ENCODE results near the gene COPG1.

Gene COPG1

GRCh38 chr3:129276385-129276784, 27.0 kb downstream of the COPG1 start:
- no peak overlapping the region for H2BK120ac ChIP-seq (ENCODE audit: low read depth, low read length)
- no peak overlapping the region for H3K27ac ChIP-seq (ENCODE audit: low read length, poor library complexity, severe bottlenecking)
- H3K23ac ChIP-seq (ENCODE audit: low read length in 2 of 2), result no peak overlapping the region
- H3K4me1 ChIP-seq (ENCODE audit: control insufficient read depth, insufficient read depth, low read depth, low read length), result peaks cover 2% of the 10 kb centered on the region
- no peak overlapping the region for H3K4me3 ChIP-seq (ENCODE audit: insufficient read depth in 1 of 2, low read depth in 1 of 2, low read length in 2 of 2)
- H2AK5ac ChIP-seq (ENCODE audit: low read length, severe bottlenecking), result no peak overlapping the region
- no peak overlapping the region for H2BK15ac ChIP-seq (ENCODE audit: low read depth, poor library complexity, severe bottlenecking)
- DNase-seq, result no peak
- no peaks in the 10 kb centered on the region for H3K9me3 ChIP-seq (ENCODE audit: control insufficient read depth, low read length)
- no peak overlapping the region for H2BK5ac ChIP-seq (ENCODE audit: low read depth, low read length, poor library complexity, severe bottlenecking)
- no peak overlapping the region for H3K14ac ChIP-seq (ENCODE audit: low read length in 2 of 2)
- no peak overlapping the region for H4K91ac ChIP-seq (ENCODE audit: low read length)
- no peak overlapping the region for H3K9ac ChIP-seq (ENCODE audit: low read length)
- no peaks in the 10 kb centered on the region for H3K27me3 ChIP-seq (ENCODE audit: control insufficient read depth in 1 of 2, insufficient read depth in 1 of 2, low read length in 2 of 2)
- H3K36me3 ChIP-seq (ENCODE audit: control insufficient read depth in 1 of 2, insufficient read depth in 2 of 2, low read depth in 1 of 2, low read length in 2 of 2), result peaks cover 41 to 63% of the 10 kb centered on the region in 2 experiments
- no peak overlapping the region for H3K4me2 ChIP-seq (ENCODE audit: low read length, poor library complexity, severe bottlenecking)
- H3K79me1 ChIP-seq (replicated peaks; ENCODE audit: low read length, poor library complexity, severe bottlenecking), result peaks cover 14% of the 10 kb centered on the region
- H2BK12ac ChIP-seq (ENCODE audit: low read length in 2 of 2), result no peak overlapping the region
- no peak overlapping the region for H3K18ac ChIP-seq (ENCODE audit: low read depth in 1 of 2, low read length in 2 of 2)
- no peak overlapping the region for H3K4ac ChIP-seq (ENCODE audit: low read depth in 1 of 2, low read length in 2 of 2)
- H2AFZ ChIP-seq (ENCODE audit: low read depth, low read length), result no peak overlapping the region
- 85% methylated on average over 2 of the region's 2 CpGs for WGBS
- no peak overlapping the region for H4K8ac ChIP-seq (ENCODE audit: low read length)

DNA sequence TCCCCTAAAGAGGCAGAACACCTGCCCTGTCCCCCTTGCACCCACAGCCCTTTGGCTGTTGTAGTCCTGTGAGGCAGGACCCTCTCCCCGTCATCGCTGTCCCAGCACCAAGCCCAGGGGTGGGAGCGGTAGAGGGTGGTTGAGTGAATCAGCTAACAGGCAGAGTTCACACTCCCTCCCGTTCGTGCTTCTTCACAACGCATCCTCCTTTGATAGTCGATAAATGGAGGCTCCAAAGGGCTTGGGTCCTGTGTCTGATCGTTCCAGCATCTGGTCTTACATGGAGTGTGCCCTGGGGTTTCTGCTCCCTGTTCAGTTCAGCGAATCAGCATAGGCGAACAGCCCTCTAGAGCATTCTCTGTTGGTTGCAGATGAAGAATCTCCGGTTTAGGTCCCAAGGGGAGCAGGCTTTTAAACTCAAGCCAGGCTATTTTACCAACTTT, 28.4 kb downstream of the COPG1 start:
- H3K9me3 ChIP-seq (ENCODE audit: control insufficient read depth, low read length), result no peaks in the 10 kb centered on the region
- peaks cover 2% of the 10 kb centered on the region for H3K4me1 ChIP-seq (ENCODE audit: control insufficient read depth, insufficient read depth, low read depth, low read length)
- H2BK15ac ChIP-seq (ENCODE audit: low read depth, poor library complexity, severe bottlenecking), result no peak overlapping the region
- H2BK12ac ChIP-seq (ENCODE audit: low read length in 2 of 2), result no peak overlapping the region
- peaks cover 27 to 48% of the 10 kb centered on the region in 2 experiments for H3K36me3 ChIP-seq (ENCODE audit: control insufficient read depth in 1 of 2, insufficient read depth in 2 of 2, low read depth in 1 of 2, low read length in 2 of 2)
- H4K8ac ChIP-seq (ENCODE audit: low read length), result peak overlapping the region; percentile 83
- no peak overlapping the region for H4K91ac ChIP-seq (ENCODE audit: low read length)
- no peak overlapping the region for H3K14ac ChIP-seq (ENCODE audit: low read length in 2 of 2)
- no peak overlapping the region for H3K18ac ChIP-seq (ENCODE audit: low read depth in 1 of 2, low read length in 2 of 2)
- H3K4ac ChIP-seq (ENCODE audit: low read depth in 1 of 2, low read length in 2 of 2), result no peak overlapping the region
- peak overlapping the region; percentile 4 for H3K27ac ChIP-seq (ENCODE audit: low read length, poor library complexity, severe bottlenecking)
- H3K4me3 ChIP-seq (ENCODE audit: insufficient read depth in 1 of 2, low read depth in 1 of 2, low read length in 2 of 2), result peak overlapping the region in 1 of 2 experiments; percentile 84
- no peaks in the 10 kb centered on the region for H3K27me3 ChIP-seq (ENCODE audit: control insufficient read depth in 1 of 2, insufficient read depth in 1 of 2, low read length in 2 of 2)
- H2BK5ac ChIP-seq (ENCODE audit: low read depth, low read length, poor library complexity, severe bottlenecking), result no peak overlapping the region
- peak overlapping the region; percentile 91 for H3K9ac ChIP-seq (ENCODE audit: low read length)
- peak; percentile 42 for DNase-seq
- H2BK120ac ChIP-seq (ENCODE audit: low read depth, low read length), result no peak overlapping the region
- no peak overlapping the region for H3K23ac ChIP-seq (ENCODE audit: low read length in 2 of 2)
- H2AK5ac ChIP-seq (ENCODE audit: low read length, severe bottlenecking), result no peak overlapping the region
- H3K4me2 ChIP-seq (ENCODE audit: low read length, poor library complexity, severe bottlenecking), result no peak overlapping the region
- no peak overlapping the region for H2AFZ ChIP-seq (ENCODE audit: low read depth, low read length)
- H3K79me1 ChIP-seq (replicated peaks; ENCODE audit: low read length, poor library complexity, severe bottlenecking), result peaks cover 11% of the 10 kb centered on the region
- WGBS, result 80% methylated on average over 11 of the region's 11 CpGs

- H2BK12ac ChIP-seq (ENCODE audit: low read length in 2 of 2), result peak within 1 kb of the TSS; percentile 40 to 44
- H2BK120ac ChIP-seq (ENCODE audit: low read depth, low read length), result peak within 1 kb of the TSS; percentile 55
- H3K27ac ChIP-seq (ENCODE audit: low read length, poor library complexity, severe bottlenecking), result peak within 1 kb of the TSS; percentile 56
- peak within 1 kb of the TSS in 1 of 2 experiments; percentile 2 for H3K23ac ChIP-seq (ENCODE audit: low read length in 2 of 2)
- H4K8ac ChIP-seq (ENCODE audit: low read length), result peak within 1 kb of the TSS; percentile 83
- H3K4me1 ChIP-seq (ENCODE audit: control insufficient read depth, insufficient read depth, low read depth, low read length), result peaks cover 2% of the 10 kb centered on the region
- peak within 1 kb of the TSS; percentile 83 to 96 for H3K18ac ChIP-seq (ENCODE audit: low read depth in 1 of 2, low read length in 2 of 2)
- H3K9me3 ChIP-seq (ENCODE audit: control insufficient read depth, low read length), result no peaks in the 10 kb centered on the region
- peak; percentile 91 for DNase-seq
- H3K4me3 ChIP-seq (ENCODE audit: insufficient read depth in 1 of 2, low read depth in 1 of 2, low read length in 2 of 2), result peak within 1 kb of the TSS; percentile 72 to 84
- WGBS, result under 1% methylated on average over 43 of the region's 44 CpGs
- H3K79me1 ChIP-seq (replicated peaks; ENCODE audit: low read length, poor library complexity, severe bottlenecking), result peaks cover 13% of the 10 kb centered on the region
- no peak within 1 kb of the TSS for H2BK5ac ChIP-seq (ENCODE audit: low read depth, low read length, poor library complexity, severe bottlenecking)
- no peaks in the 10 kb centered on the region for H3K27me3 ChIP-seq (ENCODE audit: control insufficient read depth in 1 of 2, insufficient read depth in 1 of 2, low read length in 2 of 2)
- H3K36me3 ChIP-seq (ENCODE audit: control insufficient read depth in 1 of 2, insufficient read depth in 2 of 2, low read depth in 1 of 2, low read length in 2 of 2), result peaks cover 25 to 43% of the 10 kb centered on the region in 2 experiments
- H2AK5ac ChIP-seq (ENCODE audit: low read length, severe bottlenecking), result no peak within 1 kb of the TSS
- peak within 1 kb of the TSS; percentile 91 for H3K9ac ChIP-seq (ENCODE audit: low read length)
- H3K4me2 ChIP-seq (ENCODE audit: low read length, poor library complexity, severe bottlenecking), result peak within 1 kb of the TSS; percentile 63
- H3K14ac ChIP-seq (ENCODE audit: low read length in 2 of 2), result peak within 1 kb of the TSS in 1 of 2 experiments; percentile 46
- H3K4ac ChIP-seq (ENCODE audit: low read depth in 1 of 2, low read length in 2 of 2), result peak within 1 kb of the TSS; percentile 32 to 64
- peak within 1 kb of the TSS; percentile 85 for H2AFZ ChIP-seq (ENCODE audit: low read depth, low read length)
- H4K91ac ChIP-seq (ENCODE audit: low read length), result peak within 1 kb of the TSS; percentile 74
- peak within 1 kb of the TSS; percentile 34 for H2BK15ac ChIP-seq (ENCODE audit: low read depth, poor library complexity, severe bottlenecking)
Measured at GRCh38 chr3:129278439-129278965, 29.1 kb downstream of the COPG1 start, which contains the start of gene HMCES. Gene HMCES (plus strand): TSS chr3:129278870. CDS start chr3:129279733, 863 bp downstream.

- Histone ChIP-seq H3K4ac (ENCODE audit: low read depth in 1 of 2, low read length in 2 of 2) (peak overlapping the region; percentile 0 to 64), H3K36me3 (ENCODE audit: control insufficient read depth in 1 of 2, insufficient read depth in 2 of 2, low read depth in 1 of 2, low read length in 2 of 2) (peaks cover 21 to 42% of the 10 kb centered on the region in 2 experiments), H3K4me1 (ENCODE audit: control insufficient read depth, insufficient read depth, low read depth, low read length) (peaks cover 2% of the 10 kb centered on the region), H2BK5ac (ENCODE audit: low read depth, low read length, poor library complexity, severe bottlenecking) (no peak overlapping the region), H3K14ac (ENCODE audit: low read length in 2 of 2) (peak overlapping the region in 1 of 2 experiments; percentile 46), H3K23ac (ENCODE audit: low read length in 2 of 2) (peak overlapping the region in 1 of 2 experiments; percentile 2), H3K4me3 (ENCODE audit: insufficient read depth in 1 of 2, low read depth in 1 of 2, low read length in 2 of 2) (peak overlapping the region; percentile 72 to 84), H2AK5ac (ENCODE audit: low read length, severe bottlenecking) (no peak overlapping the region), H2BK12ac (ENCODE audit: low read length in 2 of 2) (peak overlapping the region; percentile 40 to 44), H3K79me1 (replicated peaks; ENCODE audit: low read length, poor library complexity, severe bottlenecking) (peaks cover 13% of the 10 kb centered on the region), H2BK120ac (ENCODE audit: low read depth, low read length) (peak overlapping the region; percentile 55), H3K27ac (ENCODE audit: low read length, poor library complexity, severe bottlenecking) (peak overlapping the region; percentile 46), H4K91ac (ENCODE audit: low read length) (peak overlapping the region; percentile 74), H3K18ac (ENCODE audit: low read depth in 1 of 2, low read length in 2 of 2) (peak overlapping the region; percentile 83 to 96), H3K9me3 (ENCODE audit: control insufficient read depth, low read length) (no peaks in the 10 kb centered on the region), H2BK15ac (ENCODE audit: low read depth, poor library complexity, severe bottlenecking) (peak overlapping the region; percentile 34), H3K27me3 (ENCODE audit: control insufficient read depth in 1 of 2, insufficient read depth in 1 of 2, low read length in 2 of 2) (no peaks in the 10 kb centered on the region), H4K8ac (ENCODE audit: low read length) (peak overlapping the region; percentile 76), H3K4me2 (ENCODE audit: low read length, poor library complexity, severe bottlenecking) (peak overlapping the region; percentile 63), H2AFZ (ENCODE audit: low read depth, low read length) (peak overlapping the region; percentile 85), H3K9ac (ENCODE audit: low read length) (peak overlapping the region; percentile 91)
- WGBS, result 1% methylated on average over 59 of the region's 82 CpGs
- peak; percentile 81 for DNase-seq
Measured at GRCh38 chr3:129278966-129279906, 29.8 kb downstream of the COPG1 start.
